T-helper 2 cell (primary cell): ENCODE measurements around the gene EHF.
"Not testable (repeated sequence)": the region's sequence is repeated elsewhere in the genome, so short reads cannot be mapped to it uniquely, and the experiment has no call there.

Experiments used
- DNase-seq, 5 experiments: peaks; one replicate each; pipeline versions ENCODE4 v3.0.0 to v3.0.0-alpha.2; 2012 to 2022

EHF gene

GRCh38 chr11:34671117-34671516, 50.2 kb downstream of the EHF start:
- DNase-seq = no peak

DNA sequence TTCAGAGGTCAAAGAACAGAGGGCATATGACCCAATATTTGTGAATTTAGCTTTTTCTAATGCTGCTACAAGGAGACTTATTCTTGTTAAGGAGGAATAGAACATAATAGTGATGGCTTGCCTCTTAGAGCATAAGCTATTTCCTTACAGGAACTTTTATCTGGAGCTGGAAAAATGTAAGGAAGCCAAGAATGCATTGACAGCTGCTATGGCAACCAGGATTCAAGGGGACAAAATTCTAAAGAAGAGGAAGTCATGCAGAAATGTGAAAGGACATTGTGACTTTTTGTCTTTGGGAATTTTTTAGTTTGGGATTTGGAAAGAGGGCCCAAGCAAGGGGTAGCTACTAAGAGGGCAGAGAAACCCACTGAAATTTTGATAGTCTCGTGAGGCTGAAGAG, 51.1 kb downstream of the EHF start:
- no peak for DNase-seq

DNA sequence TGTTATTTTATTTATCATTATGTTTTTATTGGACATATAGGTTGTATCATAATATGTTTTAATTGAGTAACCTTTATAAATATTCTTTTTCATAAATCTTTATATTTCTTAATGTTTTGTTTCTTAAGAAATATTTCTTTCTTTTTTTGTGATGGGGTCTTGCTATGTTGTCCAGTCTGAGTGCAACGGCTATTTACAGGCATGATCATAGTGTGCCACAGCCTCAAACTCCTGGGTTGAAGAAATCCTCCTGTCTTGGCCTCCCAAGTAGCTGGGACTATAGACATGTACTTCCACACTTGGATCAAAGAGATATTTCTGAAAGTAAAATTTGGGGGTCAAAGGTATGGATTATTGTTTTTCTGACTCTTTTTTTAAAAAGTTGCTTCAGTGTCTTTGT, 53.1 kb downstream of the EHF start:
- DNase-seq = no peak

GRCh38 chr11:34676227-34676626, 55.3 kb downstream of the EHF start:
- DNase-seq = no peak

DNA sequence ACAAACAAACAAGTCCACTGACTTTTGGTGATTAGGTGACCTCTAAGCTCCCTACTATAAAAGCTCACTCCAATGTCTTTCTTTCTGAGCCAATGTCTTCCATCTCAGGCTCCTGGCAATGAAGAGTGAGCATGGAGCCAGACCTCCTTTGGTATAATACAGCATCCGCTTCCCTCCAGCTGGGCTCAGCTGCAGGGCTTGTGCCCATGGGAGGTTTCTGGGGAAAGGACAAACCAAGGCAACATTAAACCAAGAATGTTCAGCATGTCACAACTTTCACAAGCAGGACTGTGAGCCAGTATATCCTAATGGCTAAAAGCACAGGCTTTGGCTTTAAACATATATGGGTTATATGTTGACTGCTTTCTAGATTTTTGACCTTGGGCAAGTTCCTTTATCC, 58.8 kb downstream of the EHF start:
- DNase-seq = no peak

- no peak for DNase-seq
These were observed 59.3 kb downstream of the EHF start for GRCh38 chr11:34680206-34680605.

DNA sequence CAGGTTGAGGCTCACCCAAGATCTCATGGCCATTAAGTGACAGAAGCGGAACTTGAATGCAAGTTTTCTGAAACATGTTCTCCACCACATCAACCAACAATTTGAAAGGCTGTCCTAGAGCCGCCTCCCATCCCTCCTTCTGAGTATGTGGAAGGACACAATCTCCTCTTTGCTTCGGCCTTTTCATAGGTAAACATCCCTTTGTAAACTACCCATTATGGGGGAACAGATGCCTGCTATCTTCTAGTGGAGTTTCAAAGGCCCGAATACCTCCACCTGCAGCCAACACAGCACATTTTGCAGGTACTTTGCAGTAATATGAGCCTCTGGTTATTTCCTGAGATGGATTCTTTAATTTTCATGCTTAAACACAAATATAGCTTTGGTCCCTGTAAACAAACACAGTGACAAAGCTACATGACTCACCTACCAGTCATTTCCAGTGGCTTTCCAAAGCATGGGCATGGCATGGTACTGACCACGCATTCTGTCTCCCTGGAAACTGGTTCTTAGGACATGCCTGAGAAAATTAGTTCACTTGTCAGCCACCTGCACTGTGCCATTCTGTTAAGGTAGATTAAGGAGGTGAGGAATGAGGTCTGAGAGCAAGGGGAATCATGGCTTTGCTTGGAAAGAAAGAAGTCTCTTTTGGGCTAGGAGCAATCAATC, 60.2 kb downstream of the EHF start:
- DNase-seq = no peak

DNA sequence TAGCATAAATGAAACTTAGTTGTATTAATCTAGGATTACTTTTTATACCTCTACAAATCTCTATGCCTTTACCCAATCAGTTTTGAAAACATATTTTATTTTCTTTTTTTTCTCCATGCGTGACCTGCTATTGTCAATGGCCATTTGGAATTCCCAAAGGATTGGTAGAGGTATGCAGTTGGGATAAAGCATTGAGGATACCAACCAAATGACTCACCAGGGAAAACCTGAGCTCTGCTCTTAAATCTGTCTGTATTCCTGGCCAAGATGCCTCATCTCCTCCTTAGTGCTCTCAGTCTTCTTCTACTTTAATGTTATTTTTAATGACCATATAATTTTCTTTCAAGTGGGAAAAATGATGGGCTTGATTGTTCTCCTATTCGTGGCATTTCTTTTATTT, 61.9 kb downstream of the EHF start:
- no peak for DNase-seq

DNA sequence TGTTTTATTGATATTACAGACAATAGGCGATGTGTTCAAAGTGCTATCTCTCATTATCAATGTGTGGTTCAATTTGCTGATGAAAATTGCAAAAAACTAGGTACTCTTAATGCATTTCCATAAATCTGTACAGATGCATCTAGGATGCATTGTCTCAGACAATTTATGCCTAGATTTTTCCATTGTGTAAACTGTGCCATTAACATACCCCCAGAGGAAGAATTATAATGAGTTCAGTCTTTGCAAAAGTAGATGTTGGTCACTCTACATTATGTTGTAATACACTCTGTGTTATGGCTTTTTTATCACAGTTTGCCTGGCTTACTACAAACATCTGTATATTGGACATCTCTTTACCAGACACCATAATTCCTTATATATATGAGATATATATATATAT, 62.5 kb downstream of the EHF start:
- no peak for DNase-seq

DNA sequence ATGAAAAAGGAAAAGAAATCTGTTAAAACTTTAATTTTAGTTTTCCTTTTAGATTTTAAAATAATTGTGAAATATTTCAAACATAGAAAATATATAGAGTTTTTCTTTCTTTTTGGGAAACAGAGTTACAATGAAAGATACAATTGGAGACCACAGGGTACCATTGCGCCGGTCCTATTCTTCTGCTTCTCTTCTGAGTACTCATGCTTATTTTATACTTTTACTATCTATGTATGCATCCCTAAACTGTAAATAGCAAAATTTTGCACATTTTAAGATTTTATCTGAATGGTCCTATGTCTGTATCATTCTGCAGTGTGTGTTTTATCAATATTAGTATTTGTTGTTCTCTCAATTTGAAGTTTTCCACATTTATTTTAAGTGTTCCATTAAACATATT, 65.0 kb downstream of the EHF start:
- no peak for DNase-seq

- not testable (repeated sequence) for DNase-seq
These were observed 71.4 kb downstream of the EHF start for GRCh38 chr11:34692299-34692698.

DNA sequence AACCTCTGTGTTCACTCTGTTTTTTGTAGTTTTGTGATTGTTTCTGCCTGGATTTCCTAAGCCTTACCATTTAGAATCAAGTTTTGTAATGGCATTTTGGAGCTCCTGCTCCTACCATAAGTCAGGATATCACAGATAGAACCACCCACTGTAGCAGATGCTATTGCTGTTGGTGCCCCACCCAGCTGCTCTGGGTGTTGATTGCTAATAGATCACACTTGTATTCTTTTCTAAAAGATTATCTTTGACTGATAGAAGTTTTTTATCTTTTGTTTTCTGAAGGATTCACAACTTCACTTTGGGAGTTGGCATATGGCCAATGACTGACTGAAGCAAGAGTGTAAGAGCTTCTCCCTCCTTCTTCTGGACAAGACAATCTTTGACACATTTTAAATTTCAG, 76.0 kb downstream of the EHF start:
- DNase-seq = no peak

GRCh38 chr11:34706709-34707461, 86.0 kb downstream of the EHF start:
- no peak for DNase-seq

DNA sequence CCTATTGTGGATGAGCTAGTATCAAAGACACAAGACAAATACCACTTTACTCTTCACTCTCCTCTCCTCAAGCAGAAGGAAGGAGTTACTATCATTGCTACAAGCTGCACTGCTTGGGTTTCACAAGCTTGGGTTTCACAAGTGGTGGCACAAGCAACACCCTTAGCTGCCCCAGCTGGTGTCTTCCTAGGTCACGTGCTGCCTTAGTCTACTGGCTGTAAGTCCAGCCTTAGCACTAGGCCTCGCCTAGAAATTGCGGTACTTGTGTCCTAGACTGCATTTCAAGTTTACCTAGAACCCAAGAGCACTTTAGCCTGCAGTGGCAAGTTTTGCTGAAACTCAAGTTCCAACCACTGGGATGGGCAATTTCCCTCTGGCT, 86.6 kb downstream of the EHF start:
- no peak for DNase-seq
